Ovary (tissue), 9 donors: ENCODE data around the gene SULT1C2. TPM values are rescaled to one million over a fixed set of nuclear protein-coding genes. Genes with fewer than 3 reads are reported as not detected.

Experiments
- DNase-seq, 5 donors: peaks; one replicate each; pipeline ENCODE4 v3.0.0-alpha.2; 2019 to 2020
- H3K27ac ChIP-seq, 2 donors: fragments of 200-600 bp; one replicate each; pipeline versions ENCODE4 v1.5.1 to v1.8.0; 2019 to 2022
- H3K27me3 ChIP-seq: fragments of 200-600 bp; one replicate; pipeline ENCODE4 v1.8.0; 2022
- H3K36me3 ChIP-seq: fragments of 200-600 bp; sonication (generic); one replicate; pipeline ENCODE4 v1.5.1; 2019
- H3K4me1 ChIP-seq: one replicate; pipeline ENCODE4 v1.8.1; 2013; ENCODE audit warnings: mild to moderate bottlenecking, moderate library complexity; ENCODE audit not compliant: insufficient read depth
- H3K4me3 ChIP-seq: fragments of 200-600 bp; sonication (generic); one replicate; pipeline ENCODE4 v1.5.1; 2017
- H3K9me3 ChIP-seq, 2 donors: fragments of 200-600 bp in 1 of 2; sonication (generic) in 1 of 2; one replicate each; pipeline versions ENCODE4 v1.5.1 to v1.8.1; 2013 to 2019; ENCODE audit warnings: mild to moderate bottlenecking in 1 of 2, moderate library complexity in 1 of 2
- EP300 ChIP-seq: sonication (generic); formaldehyde crosslinking; IDR thresholded peaks from one replicate; pipeline ENCODE4 v1.6.1; 2017; ENCODE audit warnings: antibody characterized with exemption
- POLR2A ChIP-seq: fragments of 450-650 bp; IDR thresholded peaks from one replicate; pipeline ENCODE4 v1.6.1; 2017; ENCODE audit warnings: antibody characterized with exemption, mild to moderate bottlenecking, moderate library complexity
- WGBS, 3 donors: extraction: QIAGEN DNeasy Blood & Tissue Kit in 1 of 3; methylation state at CpG; one replicate each; pipeline versions ENCODE4 v1.1.5 to v1.1.7; 2013 to 2017; 5-methylcytosine and 5-hydroxymethylcytosine counted together
- intact Hi-C, 4 donors: fragments of 100-400 bp; cut with DNase I; formaldehyde crosslinking; loops; one replicate each; pipeline versions ENCODE4 v1.11.0 to v1.15.1; 2022 to 2023
- polyA plus RNA-seq, 2 donors: library from polyadenylated mRNA; stranded (reverse); fragments of 200-250 nt in 1 of 2; fragments of 350-450 nt in 1 of 2; fragmentation: Illumina TruSeq in 1 of 2; extraction: RNeasy Lipid Tissue Mini Kit (QIAGEN cat#74804) in 1 of 2; gene quantifications; one replicate each; pipeline ENCODE4 v1.2.3, GENCODE V29; 2013 to 2014
- total RNA-seq, 7 donors: library from RNA; depleted of rRNA in 2 of 7; stranded (reverse); fragments of >200 nt in 2 of 7; fragmentation: NEBNext Ultra II Directional in 3 of 7; extraction: Animal tissue kit (Norgen Biotek cat#: 25700) in 3 of 7; gene quantifications; one replicate each; pipeline versions ENCODE4 v1.1.0 to v1.2.4, GENCODE V29; 2016 to 2023
- TF ChIP-seq, protein P1 (sequence below), 3 donors: fragments of 450-650 bp in 2 of 3; fragments of 200-600 bp in 1 of 3; IDR thresholded peaks; one replicate each; pipeline versions ENCODE4 v1.5.1 to v1.8.0; 2016 to 2022; ENCODE audit warnings: antibody characterized with exemption in 3 of 3, mild to moderate bottlenecking in 1 of 3
- donor health status: DM: no; HTN: no; CAD: no; lungs with moderate emphysema.
- donor health status: DM: no; HTN: no; CAD: no.
- donor health status: Bipolar disorder and iron deficiency.
- donor health status: DM: yes; HTN: yes; CAD: no.
- donor health status: DM: no; HTN: no; CAD: no.
- donor health status: DM: yes; HTN: yes; CAD: no.

The SULT1C2 gene
- total and polyA plus RNA-seq, 9 donors: under 0.01 to 3.2 (median 0.40) TPM

DNA sequence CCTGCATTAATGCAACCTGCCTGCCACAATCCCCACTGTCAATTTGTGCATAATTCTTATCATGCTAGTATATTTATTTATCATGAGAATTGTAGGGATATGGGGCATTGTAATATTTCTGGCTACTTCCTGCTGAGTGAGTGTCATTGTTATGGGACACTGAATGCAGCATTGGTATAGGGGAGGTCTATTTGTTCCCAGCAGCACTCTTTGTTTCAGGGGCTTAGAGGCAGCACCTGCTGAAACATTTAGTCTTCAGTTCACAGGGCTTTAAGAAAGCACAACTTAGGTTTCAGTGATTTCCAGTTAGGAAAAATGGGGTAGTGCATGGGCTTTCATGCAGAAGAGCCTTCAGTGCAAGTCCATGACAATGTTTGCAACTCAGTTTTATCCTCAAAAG, 25.3 kb upstream of the SULT1C2 start:
- DNase-seq: no peak
- H3K27me3 ChIP-seq: no peaks in the 10 kb centered on the region
- TF ChIP-seq POLR2A (no peak), EP300 (no peak)
- TF ChIP-seq, protein P1, sequence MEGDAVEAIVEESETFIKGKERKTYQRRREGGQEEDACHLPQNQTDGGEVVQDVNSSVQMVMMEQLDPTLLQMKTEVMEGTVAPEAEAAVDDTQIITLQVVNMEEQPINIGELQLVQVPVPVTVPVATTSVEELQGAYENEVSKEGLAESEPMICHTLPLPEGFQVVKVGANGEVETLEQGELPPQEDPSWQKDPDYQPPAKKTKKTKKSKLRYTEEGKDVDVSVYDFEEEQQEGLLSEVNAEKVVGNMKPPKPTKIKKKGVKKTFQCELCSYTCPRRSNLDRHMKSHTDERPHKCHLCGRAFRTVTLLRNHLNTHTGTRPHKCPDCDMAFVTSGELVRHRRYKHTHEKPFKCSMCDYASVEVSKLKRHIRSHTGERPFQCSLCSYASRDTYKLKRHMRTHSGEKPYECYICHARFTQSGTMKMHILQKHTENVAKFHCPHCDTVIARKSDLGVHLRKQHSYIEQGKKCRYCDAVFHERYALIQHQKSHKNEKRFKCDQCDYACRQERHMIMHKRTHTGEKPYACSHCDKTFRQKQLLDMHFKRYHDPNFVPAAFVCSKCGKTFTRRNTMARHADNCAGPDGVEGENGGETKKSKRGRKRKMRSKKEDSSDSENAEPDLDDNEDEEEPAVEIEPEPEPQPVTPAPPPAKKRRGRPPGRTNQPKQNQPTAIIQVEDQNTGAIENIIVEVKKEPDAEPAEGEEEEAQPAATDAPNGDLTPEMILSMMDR (IDR thresholded peaks at IDR 0.05): no peak
- H3K9me3 ChIP-seq: no peaks in the 10 kb centered on the region
- intact Hi-C loops: no loop called here
- H3K27ac ChIP-seq: no peak overlapping the region
- no peaks in the 10 kb centered on the region for H3K4me1 ChIP-seq
- no peak overlapping the region for H3K4me3 ChIP-seq
- H3K36me3 ChIP-seq: no peaks in the 10 kb centered on the region

DNA sequence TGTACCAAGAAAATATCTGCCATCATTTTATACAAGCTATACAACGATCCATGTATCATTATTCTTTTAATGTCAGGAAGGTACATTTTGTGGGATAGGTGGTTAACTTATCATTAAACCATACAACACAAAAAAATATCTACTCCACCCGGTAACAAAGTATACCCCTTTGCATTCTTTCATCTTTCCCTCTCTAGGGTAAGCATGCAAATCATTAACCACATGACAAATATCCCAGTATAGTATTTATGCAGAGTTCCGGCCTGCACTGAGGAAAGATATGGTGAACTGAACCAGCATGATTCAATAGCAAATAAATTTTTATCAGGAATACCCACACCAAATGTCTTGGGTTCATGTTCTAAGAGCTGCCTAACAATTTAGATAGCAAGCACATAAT, 22.5 kb upstream of the SULT1C2 start:
- Histone ChIP-seq H3K9me3 (no peaks in the 10 kb centered on the region), H3K27ac (no peak overlapping the region), H3K4me3 (no peak overlapping the region), H3K27me3 (no peaks in the 10 kb centered on the region), H3K36me3 (no peaks in the 10 kb centered on the region), H3K4me1 (no peaks in the 10 kb centered on the region)
- 70 to 79% (median 74%) methylated on average over 3 of the region's 3 CpGs for WGBS, 3 donors
- intact Hi-C loops: no loop called here
- DNase-seq: no peak
- no peak for TF ChIP-seq POLR2A
- TF ChIP-seq EP300: no peak
- TF ChIP-seq, protein P1 (IDR thresholded peaks at IDR 0.05): no peak

DNA sequence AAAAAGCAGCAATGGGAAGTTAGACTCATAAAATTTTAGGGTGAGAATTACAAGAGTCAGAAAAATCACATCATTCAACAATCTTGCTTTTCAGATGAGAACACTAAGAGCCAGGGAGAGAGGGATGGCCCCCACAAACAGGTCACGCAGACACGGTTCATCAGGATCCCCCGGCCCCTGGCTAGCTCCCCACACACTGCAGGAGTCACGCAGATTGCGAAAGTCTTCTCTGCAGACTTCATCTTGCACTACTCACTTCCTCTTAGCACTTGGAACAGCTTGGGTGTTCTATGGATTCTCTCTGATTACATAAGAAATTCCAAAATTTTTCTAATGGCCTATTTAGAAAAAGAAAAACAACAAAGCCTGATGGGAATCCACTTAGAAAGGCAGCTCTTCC, 21.6 kb upstream of the SULT1C2 start:
- no peaks in the 10 kb centered on the region for H3K36me3 ChIP-seq
- WGBS, 3 donors: 54 to 62% (median 55%) methylated on average over 5 of the region's 5 CpGs
- intact Hi-C loops: no loop called here
- H3K4me1 ChIP-seq: no peaks in the 10 kb centered on the region
- DNase-seq: no peak
- no peaks in the 10 kb centered on the region for H3K9me3 ChIP-seq
- no peak for TF ChIP-seq EP300
- TF ChIP-seq, protein P1 (IDR thresholded peaks at IDR 0.05): no peak
- no peaks in the 10 kb centered on the region for H3K27me3 ChIP-seq
- H3K4me3 ChIP-seq: no peak overlapping the region
- no peak overlapping the region for H3K27ac ChIP-seq

DNA sequence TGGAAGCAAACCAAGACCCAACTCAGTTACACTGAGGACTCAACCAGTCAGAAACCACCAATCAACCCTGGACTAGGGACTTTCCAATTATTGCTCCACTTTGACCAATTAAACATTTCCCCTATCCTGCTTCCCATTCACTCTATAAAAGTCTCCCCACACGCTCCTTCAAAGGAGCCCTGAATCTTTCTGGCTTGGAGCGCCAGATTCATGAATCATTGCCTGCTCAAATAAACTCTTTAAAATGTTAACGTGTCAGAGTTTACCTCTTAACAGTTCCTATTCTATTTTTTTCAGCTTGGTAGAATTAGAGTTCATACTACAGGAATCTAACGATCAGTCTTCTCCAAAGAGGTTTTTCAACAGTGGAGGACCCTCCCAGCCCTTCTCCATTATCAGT, 20.7 kb upstream of the SULT1C2 start:
- Histone ChIP-seq H3K27me3 (no peaks in the 10 kb centered on the region), H3K27ac (no peak overlapping the region)
- WGBS, 3 donors: 55 to 74% (median 70%) methylated on average over 4 of the region's 4 CpGs

More for the DNA sequence above, 20.7 kb upstream of the SULT1C2 start:
- no peaks in the 10 kb centered on the region for H3K9me3 ChIP-seq
- H3K4me1 ChIP-seq: no peaks in the 10 kb centered on the region
- TF ChIP-seq EP300 (no peak), POLR2A (no peak)
- TF ChIP-seq, protein P1 (IDR thresholded peaks at IDR 0.05): no peak
- intact Hi-C loops: no loop called here
- H3K36me3 ChIP-seq: no peaks in the 10 kb centered on the region
- no peak overlapping the region for H3K4me3 ChIP-seq
- DNase-seq: no peak
